Glomerular visceral epithelial cell (primary cell): ENCODE results near the gene BLOC1S4.
"Not testable (repeated sequence)": the region's sequence is repeated elsewhere in the genome, so short reads cannot be mapped to it uniquely, and the experiment has no call there.

Source experiments
- DNase-seq: peaks from one replicate; pipeline ENCODE4 v3.0.0-alpha.2; 2016; ENCODE audit errors: extremely low spot score

BLOC1S4 gene

GRCh38 chr4:6740347-6740746 is 24.4 kb downstream of the BLOC1S4 start:
- no peak for DNase-seq

- DNase-seq = no peak
Measured at GRCh38 chr4:6742507-6742906, 26.5 kb downstream of the BLOC1S4 start.

- DNase-seq = no peak
Measured at GRCh38 chr4:6742989-6743388, 27.0 kb downstream of the BLOC1S4 start.

GRCh38 chr4:6746721-6747293 is 30.8 kb downstream of the BLOC1S4 start:
- no peak for DNase-seq

GRCh38 chr4:6747294-6748051 is 31.5 kb downstream of the BLOC1S4 start:
- no peak for DNase-seq

GRCh38 chr4:6748286-6748685 is 32.3 kb downstream of the BLOC1S4 start:
- no peak for DNase-seq

- peak; percentile 70 for DNase-seq
Measured at GRCh38 chr4:6749340-6750171, 33.6 kb downstream of the BLOC1S4 start.

- DNase-seq = no peak
Measured at GRCh38 chr4:6750286-6751221, 34.6 kb downstream of the BLOC1S4 start.

GRCh38 chr4:6751611-6752485 is 35.9 kb downstream of the BLOC1S4 start:
- no peak for DNase-seq

GRCh38 chr4:6752486-6752829 is 36.5 kb downstream of the BLOC1S4 start:
- no peak for DNase-seq

- DNase-seq = no peak
Measured at GRCh38 chr4:6753103-6753560, 37.2 kb downstream of the BLOC1S4 start.

GRCh38 chr4:6753891-6754290 is 37.9 kb downstream of the BLOC1S4 start:
- DNase-seq = no peak

GRCh38 chr4:6754481-6755087 is 38.6 kb downstream of the BLOC1S4 start:
- no peak for DNase-seq

GRCh38 chr4:6755088-6755753 is 39.2 kb downstream of the BLOC1S4 start:
- DNase-seq = no peak

- DNase-seq = not testable (repeated sequence)
Measured at GRCh38 chr4:6756345-6756744, 40.4 kb downstream of the BLOC1S4 start.

GRCh38 chr4:6758728-6759127 is 42.8 kb downstream of the BLOC1S4 start:
- DNase-seq = no peak

GRCh38 chr4:6760865-6761264 is 44.9 kb downstream of the BLOC1S4 start:
- DNase-seq = no peak

- no peak for DNase-seq
Measured at GRCh38 chr4:6761649-6762615, 46.0 kb downstream of the BLOC1S4 start.
